Measurements from ENCODE around the gene PLBD2. TPM values are rescaled to one million over a fixed set of nuclear protein-coding genes. Genes with fewer than 3 reads are reported as not detected.
A peak's percentile ranks its signal among the peaks of the same experiment; 100 is the strongest.

The PLBD2 gene
- total RNA-seq, 1 experiment from 2014 or later, result 12.6 TPM

GRCh38 chr12:113329022-113329790, 29.2 kb upstream of the PLBD2 start:
- peaks cover 2% of the 10 kb centered on the region; the same call in 1 of the 2 replicates for H3K36me3 ChIP-seq (replicated peaks; ENCODE audit: control insufficient read depth, insufficient read depth, low read length)
- H3K27me3 ChIP-seq (ENCODE audit: control insufficient read depth, insufficient read depth, low read length), result peaks cover 5% of the 10 kb centered on the region
- no peak for DNase-seq
- no peak overlapping the region for H3K4me3 ChIP-seq (ENCODE audit: insufficient read depth, low read depth, low read length)

GRCh38 chr12:113329791-113330417, 28.5 kb upstream of the PLBD2 start:
- no peak for DNase-seq
- Histone ChIP-seq H3K27me3 (ENCODE audit: control insufficient read depth, insufficient read depth, low read length) (peaks cover 11% of the 10 kb centered on the region), H3K4me3 (ENCODE audit: insufficient read depth, low read depth, low read length) (no peak overlapping the region), H3K36me3 (replicated peaks; ENCODE audit: control insufficient read depth, insufficient read depth, low read length) (peaks cover 2% of the 10 kb centered on the region; the same call in 1 of the 2 replicates)

- H3K36me3 ChIP-seq (replicated peaks; ENCODE audit: control insufficient read depth, insufficient read depth, low read length), result peaks cover 2% of the 10 kb centered on the region; the same call in 1 of the 2 replicates
- H3K27me3 ChIP-seq (ENCODE audit: control insufficient read depth, insufficient read depth, low read length), result peaks cover 11% of the 10 kb centered on the region
- DNase-seq, result no peak
- H3K4me3 ChIP-seq (ENCODE audit: insufficient read depth, low read depth, low read length), result no peak overlapping the region
Observed at GRCh38 chr12:113330505-113330904, 27.9 kb upstream of the PLBD2 start.

GRCh38 chr12:113332688-113333417, 25.5 kb upstream of the PLBD2 start:
- Histone ChIP-seq H3K27me3 (ENCODE audit: control insufficient read depth, insufficient read depth, low read length) (peaks cover 11% of the 10 kb centered on the region), H3K4me3 (ENCODE audit: insufficient read depth, low read depth, low read length) (no peak overlapping the region), H3K36me3 (replicated peaks; ENCODE audit: control insufficient read depth, insufficient read depth, low read length) (peaks cover 2% of the 10 kb centered on the region; the same call in 1 of the 2 replicates)
- DNase-seq, result no peak

- DNase-seq, result no peak
- Histone ChIP-seq H3K4me3 (ENCODE audit: insufficient read depth, low read depth, low read length) (no peak overlapping the region), H3K36me3 (replicated peaks; ENCODE audit: control insufficient read depth, insufficient read depth, low read length) (peaks cover 2% of the 10 kb centered on the region; the same call in 1 of the 2 replicates), H3K27me3 (ENCODE audit: control insufficient read depth, insufficient read depth, low read length) (peaks cover 11% of the 10 kb centered on the region)
Observed at GRCh38 chr12:113333418-113333750, 25.0 kb upstream of the PLBD2 start.

- H3K27me3 ChIP-seq (ENCODE audit: control insufficient read depth, insufficient read depth, low read length), result peaks cover 11% of the 10 kb centered on the region
- peak overlapping the region; percentile 80 for H3K4me3 ChIP-seq (ENCODE audit: insufficient read depth, low read depth, low read length)
- peaks cover 2% of the 10 kb centered on the region; the same call in 1 of the 2 replicates for H3K36me3 ChIP-seq (replicated peaks; ENCODE audit: control insufficient read depth, insufficient read depth, low read length)
- no peak for DNase-seq
Observed at GRCh38 chr12:113333877-113334785, 24.3 kb upstream of the PLBD2 start.

- peak; percentile 99 for DNase-seq
- H3K36me3 ChIP-seq (replicated peaks; ENCODE audit: control insufficient read depth, insufficient read depth, low read length), result peaks cover 2% of the 10 kb centered on the region; the same call in 1 of the 2 replicates
- H3K27me3 ChIP-seq (ENCODE audit: control insufficient read depth, insufficient read depth, low read length), result peaks cover 11% of the 10 kb centered on the region
- peak within 1 kb of the TSS; percentile 80 for H3K4me3 ChIP-seq (ENCODE audit: insufficient read depth, low read depth, low read length)
Observed at GRCh38 chr12:113334786-113335539, 23.4 kb upstream of the PLBD2 start, which contains the start of gene SLC8B1. Gene SLC8B1 (minus strand): TSS chr12:113335109. CDS start chr12:113332878, 2,231 bp downstream.

GRCh38 chr12:113339540-113339939, 18.8 kb upstream of the PLBD2 start:
- DNase-seq, result no peak
- Histone ChIP-seq H3K27me3 (ENCODE audit: control insufficient read depth, insufficient read depth, low read length) (peaks cover 2% of the 10 kb centered on the region), H3K36me3 (replicated peaks; ENCODE audit: control insufficient read depth, insufficient read depth, low read length) (no peaks in the 10 kb centered on the region)

GRCh38 chr12:113340061-113340460, 18.3 kb upstream of the PLBD2 start:
- no peak for DNase-seq
- Histone ChIP-seq H3K36me3 (replicated peaks; ENCODE audit: control insufficient read depth, insufficient read depth, low read length) (no peaks in the 10 kb centered on the region), H3K27me3 (ENCODE audit: control insufficient read depth, insufficient read depth, low read length) (no peaks in the 10 kb centered on the region), H3K4me3 (ENCODE audit: insufficient read depth, low read depth, low read length) (no peak overlapping the region)

More at GRCh38 chr12:113339540-113339939, 18.8 kb upstream of the PLBD2 start:
- H3K4me3 ChIP-seq (ENCODE audit: insufficient read depth, low read depth, low read length), result no peak overlapping the region

- no peaks in the 10 kb centered on the region for H3K36me3 ChIP-seq (replicated peaks; ENCODE audit: control insufficient read depth, insufficient read depth, low read length)
- no peak overlapping the region for H3K4me3 ChIP-seq (ENCODE audit: insufficient read depth, low read depth, low read length)
- no peak for DNase-seq
- no peaks in the 10 kb centered on the region for H3K27me3 ChIP-seq (ENCODE audit: control insufficient read depth, insufficient read depth, low read length)
Observed at GRCh38 chr12:113341535-113341934, 16.9 kb upstream of the PLBD2 start.

- no peaks in the 10 kb centered on the region for H3K27me3 ChIP-seq (ENCODE audit: control insufficient read depth, insufficient read depth, low read length)
- DNase-seq, result no peak
- H3K36me3 ChIP-seq (replicated peaks; ENCODE audit: control insufficient read depth, insufficient read depth, low read length), result no peaks in the 10 kb centered on the region
- no peak overlapping the region for H3K4me3 ChIP-seq (ENCODE audit: insufficient read depth, low read depth, low read length)
Observed at GRCh38 chr12:113345318-113345717, 13.1 kb upstream of the PLBD2 start.

GRCh38 chr12:113346353-113346752, 12.0 kb upstream of the PLBD2 start:
- Histone ChIP-seq H3K36me3 (replicated peaks; ENCODE audit: control insufficient read depth, insufficient read depth, low read length) (no peaks in the 10 kb centered on the region), H3K4me3 (ENCODE audit: insufficient read depth, low read depth, low read length) (no peak overlapping the region), H3K27me3 (ENCODE audit: control insufficient read depth, insufficient read depth, low read length) (no peaks in the 10 kb centered on the region)
- no peak for DNase-seq

GRCh38 chr12:113347107-113347506, 11.3 kb upstream of the PLBD2 start:
- no peak for DNase-seq
- H3K36me3 ChIP-seq (replicated peaks; ENCODE audit: control insufficient read depth, insufficient read depth, low read length), result no peaks in the 10 kb centered on the region
- no peaks in the 10 kb centered on the region for H3K27me3 ChIP-seq (ENCODE audit: control insufficient read depth, insufficient read depth, low read length)
- H3K4me3 ChIP-seq (ENCODE audit: insufficient read depth, low read depth, low read length), result no peak overlapping the region

Measured in H7 (cell line).